Transverse colon (tissue), 4 donors: ENCODE data around the gene SLC35G4. TPM values are rescaled to one million over a fixed set of nuclear protein-coding genes. Genes with fewer than 3 reads are reported as not detected.

Experiments
- DNase-seq: peaks from one replicate; pipeline ENCODE4 v3.0.0-alpha.2; 2019
- H3K27ac ChIP-seq, 4 donors: fragments of 200-600 bp; sonication (generic); 2 replicates each; pipeline ENCODE4 v1.5.1; 2016 to 2018; ENCODE audit warnings: inconsistent platforms in 4 of 4
- H3K27me3 ChIP-seq: fragments of 200-600 bp; sonication (generic); 2 replicates; pipeline ENCODE4 v1.5.1; 2017; ENCODE audit warnings: inconsistent platforms
- H3K36me3 ChIP-seq, 4 donors: fragments of 200-600 bp; sonication (generic); 2 replicates each; pipeline ENCODE4 v1.5.1; 2017 to 2019; ENCODE audit warnings: inconsistent platforms in 4 of 4
- H3K4me1 ChIP-seq, 4 donors: fragments of 200-600 bp; sonication (generic); 2 replicates each; pipeline ENCODE4 v1.5.1; 2017 to 2020; ENCODE audit warnings: inconsistent platforms in 4 of 4
- H3K4me3 ChIP-seq, 4 donors: fragments of 200-600 bp; sonication (generic); 1 replicate in 1 of 4; 2 replicates in 3 of 4; pipeline versions ENCODE4 v1.5.1 to v1.6.1; 2017 to 2019; ENCODE audit warnings: inconsistent platforms in 4 of 4
- H3K9me3 ChIP-seq, 2 donors: fragments of 200-600 bp; sonication (generic); 2 replicates each; pipeline ENCODE4 v1.5.1; 2017 to 2019; ENCODE audit warnings: inconsistent platforms in 2 of 2
- CTCF ChIP-seq, 5 experiments: fragments of 200-600 bp in 3 of 5; fragments of 450-650 bp in 2 of 5; sonication (generic) in 3 of 5; IDR thresholded peaks; 1 replicate in 2 of 5; 2 replicates in 3 of 5; pipeline ENCODE4 v1.5.1; 2016 to 2017; ENCODE audit warnings: antibody characterized with exemption in 5 of 5, inconsistent platforms in 3 of 5, mild to moderate bottlenecking in 2 of 5, moderate library complexity in 1 of 5
- EP300 ChIP-seq: sonication (generic); formaldehyde crosslinking; IDR thresholded peaks from one replicate; pipeline ENCODE4 v1.6.1; 2017; ENCODE audit warnings: antibody characterized with exemption, low read depth
- POLR2A ChIP-seq: fragments of 450-650 bp; IDR thresholded peaks from one replicate; pipeline ENCODE4 v1.6.1; 2016; ENCODE audit warnings: antibody characterized with exemption, mild to moderate bottlenecking, moderate library complexity
- POLR2AphosphoS5 ChIP-seq, 3 donors: sonication (generic); formaldehyde crosslinking; IDR thresholded peaks; one replicate each; pipeline ENCODE4 v1.6.1; 2016; ENCODE audit warnings: antibody characterized with exemption in 3 of 3
- WGBS, 2 donors: methylation state at CpG; one replicate each; pipeline ENCODE4 v1.1.5; 2018; ENCODE audit warnings: low coverage in 1 of 2; 5-methylcytosine and 5-hydroxymethylcytosine counted together
- in situ Hi-C, 4 donors: fragments of 200-750 bp; cut with MboI; loops; one replicate each; pipeline versions ENCODE4 v1.15.0 to v1.15.1; 2017; ENCODE audit warnings: low sequenced_read_pairs in 3 of 4, low pct_ligation_motif_present in 1 of 4, low pct_unique_long_range_greater_than_20kb in 1 of 4
- intact Hi-C: fragments of 100-400 bp; cut with DNase I; formaldehyde crosslinking; loops from one replicate; pipeline ENCODE4 v1.15.1; 2023; ENCODE audit warnings: low total_unique reads
- total RNA-seq, 4 donors: library from RNA; depleted of rRNA; stranded (reverse); fragments of >200 nt; gene quantifications; one replicate each; pipeline ENCODE4 v1.1.0, GENCODE V29; 2016

The SLC35G4 gene
- total RNA-seq, 4 donors from 2014 or later = not detected

DNA sequence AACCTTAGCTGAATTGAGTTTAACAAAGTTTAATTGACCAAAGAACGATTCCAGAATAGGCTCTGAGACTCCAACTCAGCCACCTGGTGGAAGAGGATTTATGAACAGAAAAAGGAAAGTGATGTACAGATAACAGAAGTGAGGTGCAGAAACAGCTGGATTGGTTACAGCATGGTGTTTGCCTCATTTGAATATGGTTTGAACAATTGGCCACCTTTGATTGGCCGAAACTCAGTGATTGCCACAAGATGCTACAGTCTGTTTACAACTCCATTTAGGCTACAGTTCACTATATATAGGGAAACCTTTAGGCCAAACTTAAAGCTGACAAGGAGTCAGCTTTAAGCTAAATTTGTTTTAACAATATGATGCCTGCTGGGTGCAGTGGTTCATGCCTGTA lies 28.1 kb upstream of the SLC35G4 start:
- in situ Hi-C loops (no loop called here), intact Hi-C loops (no loop called here)
- Histone ChIP-seq H3K4me1 (no peaks in the 10 kb centered on the region), H3K36me3 (no peaks in the 10 kb centered on the region), H3K4me3 (no peak overlapping the region), H3K27ac (no peak overlapping the region), H3K27me3 (no peaks in the 10 kb centered on the region), H3K9me3 (no peaks in the 10 kb centered on the region)
- TF ChIP-seq EP300 (no peak), POLR2A (no peak), POLR2AphosphoS5 (IDR thresholded peaks at IDR 0.05) (no peak), CTCF (IDR thresholded peaks at IDR 0.05) (no peak)
- WGBS, 2 donors = 40 to 61% methylated on average over 2 of the region's 2 CpGs
- no peak for DNase-seq

- in situ Hi-C loops = no loop called here
- Histone ChIP-seq H3K9me3 (no peaks in the 10 kb centered on the region), H3K27ac (no peak overlapping the region), H3K36me3 (no peaks in the 10 kb centered on the region), H3K27me3 (no peaks in the 10 kb centered on the region), H3K4me3 (no peak overlapping the region), H3K4me1 (no peaks in the 10 kb centered on the region)
- no peak for DNase-seq
- intact Hi-C loops = no loop called here
- 77% methylated on average over 7 of the region's 7 CpGs; no CpG with 5 or more reads in 1 of the 2 donors for WGBS, 2 donors
- TF ChIP-seq POLR2A (no peak), EP300 (no peak), POLR2AphosphoS5 (IDR thresholded peaks at IDR 0.05) (no peak), CTCF (IDR thresholded peaks at IDR 0.05) (no peak)
Observed at GRCh38 chr18:11585596-11585995, 23.8 kb upstream of the SLC35G4 start.

GRCh38 chr18:11586896-11587295 lies 22.5 kb upstream of the SLC35G4 start:
- Histone ChIP-seq H3K27me3 (no peaks in the 10 kb centered on the region), H3K27ac (no peak overlapping the region), H3K4me1 (no peaks in the 10 kb centered on the region), H3K9me3 (no peaks in the 10 kb centered on the region), H3K36me3 (no peaks in the 10 kb centered on the region), H3K4me3 (no peak overlapping the region)
- in situ Hi-C loops (no loop called here), intact Hi-C loops (no loop called here)
- DNase-seq = no peak
- no peak for TF ChIP-seq POLR2A
- no peak for TF ChIP-seq EP300
- TF ChIP-seq CTCF (IDR thresholded peaks at IDR 0.05) = no peak
- no peak for TF ChIP-seq POLR2AphosphoS5 (IDR thresholded peaks at IDR 0.05)
- 29 to 87% methylated on average over 1 to 3 of the region's 3 CpGs for WGBS, 2 donors

DNA sequence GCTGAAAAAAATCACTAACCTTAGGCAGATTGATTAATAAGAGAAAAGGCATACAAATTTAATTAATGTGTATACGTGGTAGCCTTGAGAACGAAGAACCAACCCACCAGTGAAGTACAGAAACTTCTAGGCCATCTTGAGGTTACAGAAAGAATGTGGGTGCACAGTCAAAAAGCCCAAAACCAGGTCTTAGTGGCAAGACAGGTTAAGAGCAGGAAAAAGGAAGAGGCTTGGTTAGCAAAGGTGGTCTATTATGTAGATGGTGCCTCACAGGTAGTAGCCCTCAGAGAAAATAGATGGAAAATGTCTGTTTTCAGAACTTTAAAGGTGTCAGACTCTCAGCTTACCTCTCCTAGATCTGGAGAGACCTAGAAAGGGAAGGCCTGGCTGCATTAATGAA lies 22.0 kb upstream of the SLC35G4 start:
- no peaks in the 10 kb centered on the region for H3K4me1 ChIP-seq
- in situ Hi-C loops = no loop called here
- 60 to 74% methylated on average over 2 of the region's 2 CpGs for WGBS, 2 donors

More for the DNA sequence above, 22.0 kb upstream of the SLC35G4 start:
- H3K4me3 ChIP-seq = no peak overlapping the region
- no peak for DNase-seq
- intact Hi-C loops = no loop called here
- H3K9me3 ChIP-seq = no peaks in the 10 kb centered on the region
- H3K27ac ChIP-seq = no peak overlapping the region
- no peaks in the 10 kb centered on the region for H3K27me3 ChIP-seq
- TF ChIP-seq CTCF (IDR thresholded peaks at IDR 0.05) = no peak
- TF ChIP-seq EP300 = no peak
- TF ChIP-seq POLR2A = no peak
- no peak for TF ChIP-seq POLR2AphosphoS5 (IDR thresholded peaks at IDR 0.05)
- H3K36me3 ChIP-seq = no peaks in the 10 kb centered on the region
